Uterus (tissue), 2 donors: ENCODE measurements around the gene C1QTNF3.

ENCODE experiments used
- POLR2A ChIP-seq, 2 donors: fragments of 450-650 bp; IDR thresholded peaks; one replicate each; pipeline ENCODE4 v1.6.1; 2016; ENCODE audit warnings: antibody characterized with exemption in 2 of 2, mild to moderate bottlenecking in 1 of 2, moderate library complexity in 1 of 2
- TF ChIP-seq, protein P1 (sequence below), 4 experiments: fragments of 200-600 bp in 2 of 4; fragments of 450-650 bp in 2 of 4; sonication (generic) in 2 of 4; IDR thresholded peaks; one replicate each; pipeline ENCODE4 v1.5.1; 2016 to 2019; ENCODE audit warnings: antibody characterized with exemption in 4 of 4, mild to moderate bottlenecking in 2 of 4, moderate library complexity in 1 of 4

GRCh38 chr5:33999978-34000377 lies 43.0 kb downstream of the C1QTNF3 start:
- TF ChIP-seq, protein P1, sequence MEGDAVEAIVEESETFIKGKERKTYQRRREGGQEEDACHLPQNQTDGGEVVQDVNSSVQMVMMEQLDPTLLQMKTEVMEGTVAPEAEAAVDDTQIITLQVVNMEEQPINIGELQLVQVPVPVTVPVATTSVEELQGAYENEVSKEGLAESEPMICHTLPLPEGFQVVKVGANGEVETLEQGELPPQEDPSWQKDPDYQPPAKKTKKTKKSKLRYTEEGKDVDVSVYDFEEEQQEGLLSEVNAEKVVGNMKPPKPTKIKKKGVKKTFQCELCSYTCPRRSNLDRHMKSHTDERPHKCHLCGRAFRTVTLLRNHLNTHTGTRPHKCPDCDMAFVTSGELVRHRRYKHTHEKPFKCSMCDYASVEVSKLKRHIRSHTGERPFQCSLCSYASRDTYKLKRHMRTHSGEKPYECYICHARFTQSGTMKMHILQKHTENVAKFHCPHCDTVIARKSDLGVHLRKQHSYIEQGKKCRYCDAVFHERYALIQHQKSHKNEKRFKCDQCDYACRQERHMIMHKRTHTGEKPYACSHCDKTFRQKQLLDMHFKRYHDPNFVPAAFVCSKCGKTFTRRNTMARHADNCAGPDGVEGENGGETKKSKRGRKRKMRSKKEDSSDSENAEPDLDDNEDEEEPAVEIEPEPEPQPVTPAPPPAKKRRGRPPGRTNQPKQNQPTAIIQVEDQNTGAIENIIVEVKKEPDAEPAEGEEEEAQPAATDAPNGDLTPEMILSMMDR (IDR thresholded peaks at IDR 0.05), result no peak
- no peak for TF ChIP-seq POLR2A (IDR thresholded peaks at IDR 0.05)
